Measurements from ENCODE around the gene OFD1. TPM values are rescaled to one million over a fixed set of nuclear protein-coding genes. Genes with fewer than 3 reads are reported as not detected.

OFD1 gene
- total RNA-seq, 2 experiments from 2014 or later = 24.5 to 30.9 TPM

DNA sequence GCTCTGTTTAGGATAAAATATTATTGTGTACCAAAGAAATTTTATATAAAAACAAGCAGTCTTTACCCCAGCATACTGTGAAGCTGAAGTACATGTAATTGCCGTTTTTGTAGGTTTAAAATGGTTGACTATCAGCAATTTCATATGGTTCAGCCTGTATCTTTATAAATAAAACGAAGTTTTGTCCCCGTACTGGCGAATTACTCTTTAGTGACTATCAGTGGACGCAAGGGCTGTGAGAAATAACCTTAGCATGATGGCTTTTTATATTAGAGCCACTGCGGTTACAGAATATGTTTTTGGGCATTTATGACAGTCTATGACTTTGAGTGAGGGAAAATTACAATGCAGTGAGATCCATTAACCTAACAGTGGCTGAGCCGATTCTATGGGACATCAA lies 81.1 kb downstream of the OFD1 start:
- CTCF ChIA-PET = no interaction called here
- intact Hi-C loops (cut with micrococcal nuclease) = no loop called here
- peaks cover 5% of the 10 kb centered on the region for H3K27me3 Mint-ChIP-seq

GRCh38 chrX:13816176-13816575 lies 81.6 kb downstream of the OFD1 start:
- peaks cover 5% of the 10 kb centered on the region for H3K27me3 Mint-ChIP-seq
- CTCF ChIA-PET = no interaction called here

More for the DNA sequence above, 81.1 kb downstream of the OFD1 start:
- Mint-ChIP-seq H3K36me3 (no peaks in the 10 kb centered on the region), H3K4me1 (ENCODE audit: low read depth) (no peaks in the 10 kb centered on the region), H3K9me3 (no peaks in the 10 kb centered on the region), H3K27ac (no peak overlapping the region), H3K4me3 (no peak overlapping the region)
- POLR2A ChIA-PET = no interaction called here
- DNase-seq = no peak

GRCh38 chrX:13816643-13817627 lies 82.4 kb downstream of the OFD1 start, which contains the start of gene GPM6B:
Gene GPM6B, minus strand, starts transcription at chrX:13817093. Its CDS starts 189 bp downstream, at chrX:13816904.
- no peak within 1 kb of the TSS for H3K27ac Mint-ChIP-seq
- ChIA-PET CTCF (no interaction called here), POLR2A (no interaction called here)
- no peak within 1 kb of the TSS for H3K4me3 Mint-ChIP-seq
- DNase-seq = no peak
- intact Hi-C loops (cut with micrococcal nuclease) = no loop called here
- H3K4me1 Mint-ChIP-seq (ENCODE audit: low read depth) = no peaks in the 10 kb centered on the region
- H3K9me3 Mint-ChIP-seq = no peaks in the 10 kb centered on the region
- no peaks in the 10 kb centered on the region for H3K36me3 Mint-ChIP-seq
- peaks cover 5% of the 10 kb centered on the region for H3K27me3 Mint-ChIP-seq

More at GRCh38 chrX:13816176-13816575, 81.6 kb downstream of the OFD1 start:
- intact Hi-C loops (cut with micrococcal nuclease) = no loop called here
- Mint-ChIP-seq H3K9me3 (no peaks in the 10 kb centered on the region), H3K4me1 (ENCODE audit: low read depth) (no peaks in the 10 kb centered on the region), H3K4me3 (no peak overlapping the region), H3K36me3 (no peaks in the 10 kb centered on the region), H3K27ac (no peak overlapping the region)
- POLR2A ChIA-PET = no interaction called here
- no peak for DNase-seq

Other genes with a start within 250 kb of the OFD1 start
- gene EGFL6, start 165.1 kb upstream of the OFD1 start, total RNA-seq = under 1 TPM; 0.58 to 0.64 TPM
- gene TCEANC, start 81.6 kb upstream of the OFD1 start, total RNA-seq = 1 to 10 TPM; 1.9 TPM
- gene RAB9A, start 45.6 kb upstream of the OFD1 start, total RNA-seq = 10 to 100 TPM; 28.2 to 32.1 TPM
- gene TRAPPC2, start 128 bp upstream of the OFD1 start, total RNA-seq = 10 to 100 TPM; 14.1 to 16.1 TPM
- gene GPM6B, start 82.3 kb downstream of the OFD1 start, total RNA-seq = not detected

Measured in activated CD4-positive, alpha-beta memory T cell treated with anti-CD3 and anti-CD28 coated beads for 36 hours (primary cell).